HL-60/S4 (cell line): Measurements from ENCODE around the gene ADK.
"Not testable (repeated sequence)": the region's sequence is repeated elsewhere in the genome, so short reads cannot be mapped to it uniquely, and the experiment has no call there.

Experiments
- in situ Hi-C: fragments of 300-500 bp; cut with MboI; formaldehyde crosslinking; loops from 2 replicates; pipeline ENCODE4 v1.14.3; 2022; ENCODE audit warnings: low sequenced_read_pairs

ADK gene

GRCh38 chr10:74150990-74151878 is at the start of gene ADK:
ADK (plus strand) TSS chr10:74151221; CDS start chr10:74151279, 58 bp downstream.
- in situ Hi-C loops = no loop called here

- in situ Hi-C loops = no loop called here
These were observed 47.3 kb upstream of the ADK start for GRCh38 chr10:74103560-74104258.

- in situ Hi-C loops = no loop called here
These were observed 46.5 kb upstream of the ADK start for GRCh38 chr10:74104480-74104879.

GRCh38 chr10:74104996-74105395 is 46.0 kb upstream of the ADK start:
- in situ Hi-C loops = no loop called here

GRCh38 chr10:74107391-74107790 is 43.6 kb upstream of the ADK start:
- in situ Hi-C loops = no loop called here

- in situ Hi-C loops = no loop called here
These were observed 41.6 kb upstream of the ADK start for GRCh38 chr10:74109452-74109851.

GRCh38 chr10:74110120-74110519 is 40.9 kb upstream of the ADK start:
- in situ Hi-C loops = no loop called here

- in situ Hi-C loops = no loop called here
These were observed 39.2 kb upstream of the ADK start for GRCh38 chr10:74111799-74112198.

- in situ Hi-C loops = no loop called here
These were observed 37.5 kb upstream of the ADK start for GRCh38 chr10:74113546-74113945.

- in situ Hi-C loops = no loop called here
These were observed 37.0 kb upstream of the ADK start for GRCh38 chr10:74114041-74114448.

GRCh38 chr10:74117738-74118137 is 33.3 kb upstream of the ADK start:
- in situ Hi-C loops = no loop called here

GRCh38 chr10:74118804-74119203 is 32.2 kb upstream of the ADK start:
- in situ Hi-C loops = no loop called here

- in situ Hi-C loops = no loop called here
These were observed 30.1 kb upstream of the ADK start for GRCh38 chr10:74120911-74121310.

- in situ Hi-C loops = no loop called here
These were observed 29.7 kb upstream of the ADK start for GRCh38 chr10:74121368-74121767.

- in situ Hi-C loops = no loop called here
These were observed 29.0 kb upstream of the ADK start for GRCh38 chr10:74122060-74122459.

GRCh38 chr10:74123081-74123480 is 27.9 kb upstream of the ADK start:
- in situ Hi-C loops = no loop called here

GRCh38 chr10:74133923-74134820 is 16.8 kb upstream of the ADK start:
- in situ Hi-C loops = no loop called here

- in situ Hi-C loops = no loop called here
These were observed 15.6 kb upstream of the ADK start for GRCh38 chr10:74135452-74135851.

GRCh38 chr10:74137992-74138391 is 13.0 kb upstream of the ADK start:
- in situ Hi-C loops = no loop called here

GRCh38 chr10:74138596-74138995 is 12.4 kb upstream of the ADK start:
- in situ Hi-C loops = not testable (repeated sequence)

- in situ Hi-C loops = no loop called here
These were observed 11.0 kb upstream of the ADK start for GRCh38 chr10:74139981-74140380.
